ENCODE data around the gene RARRES2.

Gene RARRES2

GRCh38 chr7:150379441-150380379 is 38.3 kb upstream of the RARRES2 start:
- DNase-seq = no peak
- ATAC-seq = peak; percentile 66
- no peaks in the 10 kb centered on the region for H3K9me3 Mint-ChIP-seq
- peaks cover 77% of the 10 kb centered on the region for H3K4me1 Mint-ChIP-seq
- H3K27ac Mint-ChIP-seq = peak overlapping the region; percentile 33 to 88
- H3K27me3 Mint-ChIP-seq = no peaks in the 10 kb centered on the region
- peak overlapping the region; percentile 88 to 93 for H3K4me3 Mint-ChIP-seq

- no peaks in the 10 kb centered on the region for H3K9me3 Mint-ChIP-seq
- H3K27me3 Mint-ChIP-seq = no peaks in the 10 kb centered on the region
- peak; percentile 95 for ATAC-seq
Observed at GRCh38 chr7:150378853-150379440, 37.5 kb upstream of the RARRES2 start, which contains the start of gene ZNF775. TSS of gene ZNF775 (plus strand) at chr7:150379330. CDS start at chr7:150388471, 9,141 bp downstream.

GRCh38 chr7:150378115-150378852 is 36.9 kb upstream of the RARRES2 start:
- no peaks in the 10 kb centered on the region for H3K9me3 Mint-ChIP-seq
- no peaks in the 10 kb centered on the region for H3K27me3 Mint-ChIP-seq
- H3K27ac Mint-ChIP-seq = peak overlapping the region; percentile 54 to 64
- peak overlapping the region; percentile 88 to 93 for H3K4me3 Mint-ChIP-seq
- ATAC-seq (no peak), DNase-seq (peak in 1 of 2 donors; percentile 46)
- peaks cover 81% of the 10 kb centered on the region for H3K4me1 Mint-ChIP-seq

More at GRCh38 chr7:150378853-150379440, 37.5 kb upstream of the RARRES2 start, which contains the start of gene ZNF775:
- Mint-ChIP-seq H3K4me3 (peak within 1 kb of the TSS; percentile 88 to 93), H3K4me1 (peaks cover 81% of the 10 kb centered on the region), H3K27ac (peak within 1 kb of the TSS; percentile 64 to 88)
- DNase-seq = peak; percentile 90 to 93

- DNase-seq (no peak), ATAC-seq (no peak)
- Mint-ChIP-seq H3K27me3 (no peaks in the 10 kb centered on the region), H3K27ac (no peak overlapping the region), H3K4me1 (peaks cover 81% of the 10 kb centered on the region), H3K9me3 (no peaks in the 10 kb centered on the region), H3K4me3 (peak overlapping the region in 1 of 2 donors; percentile 88)
Observed at GRCh38 chr7:150377635-150378034, 36.2 kb upstream of the RARRES2 start.

- Mint-ChIP-seq H3K27ac (no peak overlapping the region), H3K9me3 (no peaks in the 10 kb centered on the region), H3K4me1 (peaks cover 79% of the 10 kb centered on the region), H3K4me3 (no peak overlapping the region), H3K27me3 (no peaks in the 10 kb centered on the region)
- ATAC-seq = no peak
- no peak for DNase-seq
Observed at GRCh38 chr7:150377196-150377595, 35.8 kb upstream of the RARRES2 start.

- no peak for ATAC-seq
- Mint-ChIP-seq H3K27me3 (no peaks in the 10 kb centered on the region), H3K9me3 (no peaks in the 10 kb centered on the region), H3K4me1 (peaks cover 79% of the 10 kb centered on the region), H3K27ac (peak overlapping the region in 1 of 2 donors; percentile 79), H3K4me3 (peak overlapping the region; percentile 73 to 79)
- DNase-seq = no peak
Observed at GRCh38 chr7:150376560-150376959, 35.1 kb upstream of the RARRES2 start.

- Mint-ChIP-seq H3K27me3 (no peaks in the 10 kb centered on the region), H3K27ac (peak overlapping the region; percentile 66 to 79), H3K9me3 (no peaks in the 10 kb centered on the region), H3K4me1 (peaks cover 77% of the 10 kb centered on the region), H3K4me3 (peak overlapping the region; percentile 73 to 79)
- peak; percentile 37 for ATAC-seq
- DNase-seq = peak; percentile 48 to 65
Observed at GRCh38 chr7:150375662-150376521, 34.5 kb upstream of the RARRES2 start.

GRCh38 chr7:150374472-150374871 is 33.0 kb upstream of the RARRES2 start:
- Mint-ChIP-seq H3K27me3 (no peaks in the 10 kb centered on the region), H3K4me1 (peaks cover 77% of the 10 kb centered on the region), H3K9me3 (no peaks in the 10 kb centered on the region), H3K27ac (peak overlapping the region; percentile 8 to 69), H3K4me3 (no peak overlapping the region)
- ATAC-seq (no peak), DNase-seq (no peak)

GRCh38 chr7:150374026-150374425 is 32.6 kb upstream of the RARRES2 start:
- no peaks in the 10 kb centered on the region for H3K27me3 Mint-ChIP-seq
- DNase-seq = no peak
- no peaks in the 10 kb centered on the region for H3K9me3 Mint-ChIP-seq
- no peak overlapping the region for H3K4me3 Mint-ChIP-seq
- no peak for ATAC-seq
- peak overlapping the region; percentile 8 to 17 for H3K27ac Mint-ChIP-seq
- peaks cover 79% of the 10 kb centered on the region for H3K4me1 Mint-ChIP-seq

GRCh38 chr7:150373049-150373801 is 31.8 kb upstream of the RARRES2 start:
- no peak for DNase-seq
- ATAC-seq = no peak
- Mint-ChIP-seq H3K27me3 (no peaks in the 10 kb centered on the region), H3K4me3 (no peak overlapping the region), H3K9me3 (no peaks in the 10 kb centered on the region), H3K27ac (peak overlapping the region in 1 of 2 donors; percentile 96), H3K4me1 (peaks cover 77% of the 10 kb centered on the region)

- Mint-ChIP-seq H3K4me3 (no peak overlapping the region), H3K27me3 (no peaks in the 10 kb centered on the region), H3K27ac (no peak overlapping the region), H3K4me1 (peaks cover 76% of the 10 kb centered on the region), H3K9me3 (no peaks in the 10 kb centered on the region)
- ATAC-seq (no peak), DNase-seq (no peak)
Observed at GRCh38 chr7:150372271-150373048, 31.0 kb upstream of the RARRES2 start.

- H3K4me3 Mint-ChIP-seq = no peak overlapping the region
- no peak for ATAC-seq
- no peaks in the 10 kb centered on the region for H3K27me3 Mint-ChIP-seq
- no peaks in the 10 kb centered on the region for H3K9me3 Mint-ChIP-seq
- peaks cover 76% of the 10 kb centered on the region for H3K4me1 Mint-ChIP-seq
- H3K27ac Mint-ChIP-seq = no peak overlapping the region
- no peak for DNase-seq
Observed at GRCh38 chr7:150371996-150372270, 30.5 kb upstream of the RARRES2 start.

- H3K4me3 Mint-ChIP-seq = no peak overlapping the region
- no peaks in the 10 kb centered on the region for H3K27me3 Mint-ChIP-seq
- peaks cover 73% of the 10 kb centered on the region for H3K4me1 Mint-ChIP-seq
- H3K9me3 Mint-ChIP-seq = no peaks in the 10 kb centered on the region
- no peak for DNase-seq
- ATAC-seq = no peak
- peak overlapping the region in 1 of 2 donors; percentile 79 for H3K27ac Mint-ChIP-seq
Observed at GRCh38 chr7:150371131-150371995, 29.9 kb upstream of the RARRES2 start.
